GM19043 (cell line): ENCODE results near the gene EEIG1.

Experiments used
- ATAC-seq: cut with Tn5 transposase; IDR thresholded peaks from one replicate; pipeline ENCODE4 v1.9.1; 2021; ENCODE audit warnings: low read depth; ENCODE audit not compliant: unreplicated experiment

EEIG1 gene

DNA sequence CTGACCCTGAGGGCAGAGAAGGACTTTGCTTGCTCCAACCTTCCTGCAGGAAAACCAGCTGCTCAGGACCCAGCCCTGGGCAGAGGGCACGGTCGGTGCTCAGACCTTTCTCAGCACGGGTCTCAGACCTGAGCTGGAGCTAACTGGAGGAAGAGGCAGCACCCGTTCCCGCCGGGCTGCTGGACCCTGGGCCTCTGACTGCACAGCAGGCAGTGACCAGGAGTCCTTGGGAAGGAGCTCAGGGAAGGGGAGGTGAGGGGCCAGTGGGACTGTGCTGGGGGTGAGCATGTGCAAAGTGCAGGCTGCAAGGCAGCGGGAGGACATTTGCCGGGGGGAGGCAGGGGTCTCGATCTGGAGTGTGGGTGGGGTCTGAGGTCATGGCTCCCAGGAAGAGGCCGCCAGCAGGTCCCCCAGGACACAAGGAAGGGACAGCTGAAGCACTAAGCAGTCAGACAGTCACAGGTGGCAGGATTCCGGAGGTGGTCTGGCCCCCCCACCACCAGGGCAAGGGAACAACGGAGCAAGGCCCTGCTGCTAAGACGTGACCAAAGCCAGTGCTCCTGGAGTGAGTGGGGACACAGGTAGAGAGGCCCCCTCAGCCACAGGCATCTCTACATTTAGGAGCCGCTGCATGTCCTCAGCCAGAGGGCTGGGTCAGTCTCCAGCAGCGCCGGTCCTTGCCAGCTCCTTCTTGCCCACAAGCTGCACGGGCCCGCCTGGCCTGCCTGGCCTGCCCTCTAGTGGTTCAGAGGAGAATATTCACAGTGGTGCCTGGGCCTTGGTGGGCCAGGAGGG lies 38.4 kb downstream of the EEIG1 start:
- no peak for ATAC-seq

DNA sequence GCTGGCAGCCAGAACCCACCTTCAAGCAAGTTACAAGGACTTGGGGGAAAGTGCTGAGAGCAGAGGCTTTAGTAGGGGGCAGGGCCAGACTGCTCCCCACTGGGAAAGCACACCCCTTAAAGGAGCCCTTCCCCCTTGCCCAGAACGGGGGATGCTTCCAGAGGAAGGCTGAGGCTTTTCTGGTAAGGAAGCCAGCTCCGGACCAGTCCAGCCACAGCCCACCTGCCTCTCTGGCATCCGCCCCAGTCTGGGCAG lies 38.9 kb downstream of the EEIG1 start:
- no peak for ATAC-seq

DNA sequence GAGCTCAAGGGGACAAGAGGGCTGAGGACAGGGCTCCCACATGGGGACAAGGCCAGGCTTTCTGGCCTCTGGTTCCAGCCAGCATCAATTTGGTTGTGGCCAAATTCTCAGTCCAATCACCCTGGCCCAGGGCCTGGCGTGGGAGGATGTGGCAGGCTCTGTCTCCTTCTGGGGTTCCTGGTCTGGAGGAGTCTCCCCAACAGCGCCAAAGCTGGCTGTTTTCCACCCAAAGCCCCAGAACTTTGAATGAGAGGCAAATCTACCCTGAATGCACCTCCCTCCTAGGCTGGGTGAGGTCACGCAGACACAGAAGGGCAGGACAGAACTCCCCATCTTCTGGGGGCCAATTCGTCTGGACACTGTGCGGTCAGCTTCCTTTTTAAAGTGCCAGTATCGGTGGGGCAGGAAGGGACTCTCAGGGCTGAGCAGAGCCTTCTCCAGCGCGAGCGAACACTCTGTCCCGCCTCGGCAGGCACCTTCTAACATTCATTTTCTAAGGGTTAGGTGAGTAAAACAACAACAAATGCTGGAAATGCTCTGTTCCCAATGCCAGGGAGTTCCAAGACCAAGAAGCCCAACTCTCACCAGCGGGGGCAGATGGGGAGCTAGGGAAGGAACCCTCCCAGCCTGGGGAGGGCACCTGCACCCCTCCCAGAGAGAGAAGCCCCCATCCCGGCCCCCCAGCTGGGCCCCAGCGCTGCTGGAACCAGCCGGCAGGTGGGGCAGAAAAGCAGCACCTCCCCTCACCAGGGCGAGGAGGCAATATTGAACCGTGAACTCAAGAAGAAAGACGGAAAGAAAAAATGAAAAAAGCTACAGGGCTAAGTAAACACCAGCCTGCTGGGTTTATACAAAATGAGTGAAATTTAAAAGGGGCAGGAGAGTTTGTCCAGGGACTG lies 39.5 kb downstream of the EEIG1 start:
- ATAC-seq, result no peak

DNA sequence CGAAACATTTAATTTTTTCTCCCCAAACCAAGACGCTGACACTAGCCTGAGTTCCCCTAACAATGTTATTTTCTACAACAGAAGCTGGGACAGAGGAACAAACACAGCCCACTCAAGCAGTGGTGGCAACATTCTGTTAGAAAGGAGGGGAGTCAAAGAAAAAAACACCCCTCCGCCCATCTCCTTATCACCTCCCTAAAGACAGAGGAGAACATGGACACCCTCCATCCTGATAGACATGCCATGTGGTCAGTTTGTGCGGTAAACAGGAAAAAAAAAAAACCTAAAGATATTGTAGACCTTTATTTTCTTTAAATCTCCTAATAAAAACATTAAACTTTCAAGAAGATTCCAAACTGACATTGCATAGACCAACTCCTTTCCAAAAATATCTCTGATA lies 40.2 kb downstream of the EEIG1 start:
- no peak for ATAC-seq

DNA sequence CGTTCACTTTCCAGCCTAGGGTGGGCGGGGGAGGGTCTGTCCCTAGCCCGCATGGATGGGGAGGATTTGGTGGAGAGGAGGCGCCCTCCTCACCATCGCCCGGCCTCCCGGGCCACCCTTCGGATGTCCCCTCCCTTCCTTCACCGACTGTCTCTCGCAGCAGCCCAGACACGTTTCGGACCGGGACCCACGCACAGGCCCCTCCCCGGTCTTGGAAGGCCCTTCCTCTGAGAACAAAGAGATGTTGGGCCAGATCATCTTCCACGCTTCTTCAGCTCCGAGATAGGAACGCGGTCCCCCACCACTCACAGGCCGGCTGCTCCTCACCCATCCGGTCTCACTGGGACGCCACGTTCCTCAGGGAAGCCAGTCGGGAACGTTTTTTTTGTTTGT lies 42.5 kb downstream of the EEIG1 start:
- no peak for ATAC-seq

DNA sequence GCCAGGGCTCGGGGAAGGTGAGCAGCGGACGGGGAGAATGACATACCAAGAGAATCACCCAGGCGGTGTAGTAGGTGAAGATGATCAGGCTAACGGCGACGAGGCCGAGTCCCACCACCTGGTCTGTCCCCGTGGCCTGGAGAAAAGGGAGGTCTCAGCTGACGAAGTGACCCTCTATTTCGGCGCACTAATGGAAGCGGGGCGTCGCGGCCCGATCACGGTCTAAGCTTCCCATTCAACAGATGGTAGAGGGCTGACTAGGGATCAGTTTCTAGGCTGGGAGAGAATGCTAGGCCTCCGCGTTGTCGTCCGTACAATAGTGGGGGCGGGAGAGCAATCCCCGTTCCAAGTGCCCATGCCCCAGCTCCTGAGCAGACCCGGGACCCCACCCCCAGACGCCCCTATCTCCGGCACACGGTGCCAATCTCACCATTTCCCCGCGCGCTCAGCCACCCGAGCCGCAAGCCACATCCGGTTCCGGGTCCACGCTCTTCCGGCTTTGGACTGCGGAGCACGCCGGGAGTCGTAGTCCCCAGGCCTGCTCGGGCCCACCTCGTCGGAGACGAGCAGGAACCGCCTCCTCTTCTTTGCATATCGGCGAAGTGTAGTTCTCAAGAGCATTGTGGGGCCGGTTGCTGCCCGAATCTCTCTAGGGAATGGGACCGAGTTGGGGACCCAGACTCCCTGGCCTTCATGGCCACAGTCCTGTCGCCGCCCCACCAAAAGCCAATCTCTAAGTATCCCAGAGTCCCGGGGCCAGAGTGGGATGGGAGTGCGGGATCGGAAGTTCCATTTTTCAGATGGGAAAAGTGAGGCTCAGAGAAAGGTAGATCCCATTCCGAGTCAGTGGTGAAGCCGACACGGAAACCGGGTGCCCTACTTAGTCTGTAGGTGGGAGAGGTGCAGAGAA lies 43.1 kb downstream of the EEIG1 start, which contains the start of gene DPM2:
Gene DPM2, minus strand, starts transcription at position 467 of the 910 bp plus-strand sequence. Its CDS starts 34 bp downstream, at position 433.
- peak; percentile 93 for ATAC-seq

DNA sequence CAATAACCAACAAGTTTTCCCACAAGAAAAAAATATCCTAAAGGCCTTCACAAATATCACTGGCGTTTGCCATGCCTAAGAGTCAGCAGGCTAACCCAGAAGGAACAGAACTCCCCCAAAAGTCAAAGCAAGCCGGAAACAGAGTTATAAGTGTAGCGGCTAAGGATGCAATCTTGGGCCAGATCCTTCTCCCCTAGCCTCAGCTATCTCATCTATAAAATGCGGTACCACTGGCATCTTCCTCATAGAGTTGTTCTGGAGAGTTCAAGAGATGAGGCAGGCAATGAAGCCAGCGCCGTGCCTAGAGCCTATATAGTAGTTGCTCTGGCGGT lies 43.8 kb downstream of the EEIG1 start:
- ATAC-seq, result no peak

DNA sequence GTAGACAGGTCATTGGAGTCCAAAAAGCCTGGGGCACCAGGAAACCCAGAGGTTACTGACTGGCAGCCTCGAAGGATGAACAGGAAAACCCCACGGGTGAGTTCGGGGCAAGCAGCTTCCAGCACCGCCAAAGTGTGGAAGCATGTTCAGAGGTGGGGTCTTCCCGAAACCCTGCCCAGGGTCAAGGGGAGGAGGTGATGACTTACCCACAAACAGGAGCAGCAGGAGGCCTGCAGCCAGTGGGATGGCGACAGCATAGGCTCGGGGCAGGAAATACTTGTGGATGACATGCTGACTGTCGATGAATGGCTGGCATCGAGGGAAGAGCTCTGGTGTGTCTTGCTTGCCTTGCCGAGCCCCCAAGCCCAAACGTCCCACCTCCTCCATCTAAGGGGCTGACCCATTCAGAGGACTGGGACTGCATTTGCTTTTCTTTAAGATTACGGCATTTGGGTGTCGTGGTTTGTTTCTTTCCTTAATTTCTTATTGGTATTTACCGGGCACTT lies 44.4 kb downstream of the EEIG1 start:
- no peak for ATAC-seq

DNA sequence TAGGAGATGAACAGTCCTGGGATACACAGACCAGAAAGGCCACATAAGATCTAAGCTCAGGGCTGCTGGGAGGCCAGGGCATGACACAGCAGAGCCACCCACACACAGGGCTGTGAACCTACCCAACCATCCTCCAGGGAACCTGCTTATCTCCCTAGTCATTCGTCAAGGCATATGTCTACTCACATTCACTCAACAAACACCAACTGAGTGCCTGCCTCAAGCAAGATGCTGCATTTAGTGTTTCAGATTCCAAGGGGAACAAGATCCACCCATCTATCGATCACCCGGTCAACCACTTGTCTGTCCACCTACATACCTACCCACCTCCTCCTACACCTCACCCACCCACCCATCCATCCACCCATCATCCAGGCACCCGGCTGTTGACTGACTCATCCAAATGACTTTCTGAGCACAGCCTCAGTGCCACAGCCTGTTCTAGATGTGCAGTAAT lies 45.0 kb downstream of the EEIG1 start:
- no peak for ATAC-seq

DNA sequence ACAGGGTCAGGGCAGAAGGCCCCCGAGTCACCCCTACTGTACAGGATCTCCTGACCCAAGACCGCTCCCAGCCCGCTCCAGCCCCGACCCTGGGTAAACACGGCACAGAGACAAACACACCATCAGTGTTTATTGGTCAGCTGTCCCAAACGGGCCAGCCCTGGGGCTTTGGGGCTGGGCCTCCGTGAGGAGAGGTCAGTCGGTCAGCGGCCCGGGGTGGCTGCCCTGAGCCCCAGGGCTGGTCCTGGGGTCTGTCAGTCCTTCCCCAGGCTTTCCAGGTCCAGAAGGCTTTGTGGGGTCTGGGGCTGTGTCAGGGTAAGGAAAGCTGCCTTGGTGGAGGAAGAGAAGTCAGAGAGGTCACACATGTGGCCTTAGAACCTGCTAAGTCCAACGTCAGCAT lies 45.8 kb downstream of the EEIG1 start:
- no peak for ATAC-seq

DNA sequence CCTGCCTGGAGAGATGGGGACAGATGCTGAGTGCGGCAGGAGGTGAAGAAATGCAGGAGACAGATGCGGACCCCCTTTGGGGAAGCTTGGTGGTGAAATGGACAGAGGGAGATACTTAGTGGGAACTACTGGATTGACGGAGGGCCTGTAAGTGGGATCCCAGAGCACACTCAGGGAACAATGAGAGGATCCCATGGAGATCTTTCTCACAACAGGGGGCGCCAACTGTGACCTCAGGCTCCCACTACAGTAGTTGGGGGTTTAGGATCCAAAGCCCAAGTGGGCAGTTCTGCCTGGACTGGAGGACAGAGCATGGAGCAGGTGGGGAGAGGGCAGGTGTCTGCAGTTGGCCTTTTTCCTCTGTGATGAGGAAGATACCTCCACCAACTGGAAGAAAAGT lies 46.5 kb downstream of the EEIG1 start:
- no peak for ATAC-seq

DNA sequence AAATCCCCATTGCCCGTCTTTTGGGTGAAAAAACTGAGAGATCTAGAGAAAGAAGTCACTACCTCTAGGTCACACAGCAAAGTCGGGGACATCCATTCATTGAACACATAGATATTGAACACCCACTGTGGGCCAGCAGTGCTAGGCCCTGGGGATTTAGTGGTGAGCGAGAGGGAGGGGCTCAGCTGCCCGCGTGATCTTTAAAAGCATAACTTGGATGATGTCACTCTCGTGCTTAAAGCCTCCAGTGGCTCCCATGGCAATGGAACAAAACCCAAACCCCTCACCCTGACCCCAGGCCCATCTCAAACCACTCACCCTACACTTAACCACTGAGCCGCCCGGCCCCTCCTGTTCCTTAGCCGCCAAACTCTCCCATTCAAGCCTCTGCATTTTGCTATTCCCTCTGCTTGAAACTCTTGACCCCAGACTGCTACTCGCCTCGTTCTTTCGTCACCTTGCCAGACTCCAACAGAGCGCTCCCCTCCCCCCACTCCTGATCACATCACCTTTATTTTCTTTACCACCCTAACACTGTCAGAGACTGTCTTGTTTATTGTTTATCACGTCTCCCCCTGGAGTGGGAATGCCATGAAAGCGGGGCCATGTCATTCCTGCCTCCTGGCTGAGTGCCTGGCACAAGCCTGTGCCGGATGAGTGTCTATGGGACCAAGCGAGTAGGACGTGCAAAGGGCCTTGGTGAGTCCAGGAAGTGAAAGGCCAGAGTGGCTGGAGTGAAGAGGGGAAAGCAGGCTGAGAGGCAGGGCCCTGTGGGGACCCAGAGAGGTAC lies 49.5 kb downstream of the EEIG1 start:
- no peak for ATAC-seq
